Fibroblast of lung (primary cell): ENCODE results near the gene VAMP2. TPM values are rescaled to one million over a fixed set of nuclear protein-coding genes. Genes with fewer than 3 reads are reported as not detected.
A peak's percentile ranks its signal among the peaks of the same experiment; 100 is the strongest.

Experiments used
- DNase-seq, 2 donors: peaks; one replicate each; pipeline versions ENCODE4 v3.0.0 to v3.0.0-alpha.2; 2010; ENCODE audit warnings: low read depth in 2 of 2
- H2AFZ ChIP-seq: 2 replicates; pipeline ENCODE4 v1.5.1; 2012; ENCODE audit warnings: low read length, control low read depth, inconsistent platforms
- H3K27ac ChIP-seq: 2 replicates; pipeline ENCODE4 v1.5.1; 2011; ENCODE audit warnings: low read length, control low read depth; ENCODE audit not compliant: insufficient read depth
- H3K27me3 ChIP-seq: 2 replicates; pipeline ENCODE4 v1.5.1; 2011; ENCODE audit warnings: mild to moderate bottlenecking, low read length; ENCODE audit not compliant: control insufficient read depth, insufficient read depth
- H3K36me3 ChIP-seq: 2 replicates; pipeline ENCODE4 v1.5.1; 2011; ENCODE audit warnings: low read length; ENCODE audit not compliant: control insufficient read depth, insufficient read depth
- H3K4me1 ChIP-seq: 2 replicates; pipeline ENCODE4 v1.5.1; 2011; ENCODE audit warnings: low read length; ENCODE audit not compliant: control insufficient read depth, insufficient read depth; ENCODE audit errors: extremely low read depth
- H3K4me2 ChIP-seq: 2 replicates; pipeline ENCODE4 v1.5.1; 2011; ENCODE audit warnings: low read length, control low read depth; ENCODE audit not compliant: insufficient read depth; ENCODE audit errors: extremely low read depth
- H3K4me3 ChIP-seq, 4 experiments: fragments of 200-600 bp in 1 of 4; sonication (generic) in 1 of 4; replicated peaks in 1 of 4; 2 replicates each; pipeline ENCODE4 v1.5.1; 2011 to 2016; ENCODE audit warnings: low read length in 4 of 4, low read depth in 3 of 4, mild to moderate bottlenecking in 3 of 4, control low read depth in 2 of 4, inconsistent platforms in 1 of 4, mixed read lengths in 1 of 4; ENCODE audit not compliant: insufficient read depth in 1 of 4; ENCODE audit errors: control extremely low read depth in 1 of 4
- H3K79me2 ChIP-seq: 2 replicates; pipeline ENCODE4 v1.5.1; 2012; ENCODE audit warnings: mild to moderate bottlenecking, low read length, inconsistent platforms; ENCODE audit not compliant: control insufficient read depth, insufficient read depth
- H3K9ac ChIP-seq: 2 replicates; pipeline ENCODE4 v1.5.1; 2011; ENCODE audit warnings: mild to moderate bottlenecking, low read length, control low read depth; ENCODE audit not compliant: insufficient read depth
- H3K9me3 ChIP-seq: 2 replicates; pipeline ENCODE4 v1.5.1; 2012; ENCODE audit warnings: low read depth, low read length; ENCODE audit not compliant: control insufficient read depth, insufficient read depth
- H4K20me1 ChIP-seq: 2 replicates; pipeline ENCODE4 v1.5.1; 2011; ENCODE audit warnings: low read length; ENCODE audit not compliant: control insufficient read depth, insufficient read depth; ENCODE audit errors: extremely low read depth
- EZH2 ChIP-seq: IDR thresholded peaks from 2 replicates; pipeline ENCODE4 v1.5.1; 2012; ENCODE audit warnings: low read length, control low read depth, mild to moderate bottlenecking; ENCODE audit errors: missing control alignments
- polyA plus RNA-seq, 2 donors: library from polyadenylated mRNA; depleted of rRNA in 1 of 2; stranded (reverse) in 1 of 2; unstranded in 1 of 2; fragments of >200 nt; gene quantifications; 2 replicates each; pipeline ENCODE4 v1.2.1, GENCODE V29; 2011 to 2012; ENCODE audit warnings: missing spikeins in 1 of 2
- total RNA-seq: library from RNA; depleted of rRNA; stranded (reverse); fragments of >200 nt; gene quantifications from 2 replicates; pipeline ENCODE4 v1.2.1, GENCODE V29; 2014
- TF ChIP-seq, protein P1 (sequence below), 2 donors: IDR thresholded peaks in 1 of 2; conservative IDR thresholded peaks in 1 of 2; 1 replicate in 1 of 2; 2 replicates in 1 of 2; pipeline ENCODE4 v1.5.1; 2011 to 2012; ENCODE audit warnings: low read length in 2 of 2, control low read depth in 1 of 2, inconsistent platforms in 1 of 2, low read depth in 1 of 2, mild to moderate bottlenecking in 1 of 2

VAMP2 gene
- total and polyA plus RNA-seq, 2 donors (not counting 1 experiment from before 2014, with no cell fraction given) = 8.1 to 12.2 TPM

- Histone ChIP-seq H3K9me3 (no peaks in the 10 kb centered on the region), H3K4me1 (peaks cover 16% of the 10 kb centered on the region), H3K27ac (no peak overlapping the region), H3K27me3 (no peaks in the 10 kb centered on the region), H4K20me1 (peaks cover under 1% of the 10 kb centered on the region), H3K79me2 (peaks cover 15% of the 10 kb centered on the region), H3K4me3 (peak overlapping the region in 3 of 4 experiments; percentile 2 to 61 (median 33)), H3K9ac (no peak overlapping the region), H2AFZ (peak overlapping the region; percentile 64), H3K36me3 (no peaks in the 10 kb centered on the region), H3K4me2 (peak overlapping the region; percentile 55)
- TF ChIP-seq EZH2 = no peak
- TF ChIP-seq, protein P1, sequence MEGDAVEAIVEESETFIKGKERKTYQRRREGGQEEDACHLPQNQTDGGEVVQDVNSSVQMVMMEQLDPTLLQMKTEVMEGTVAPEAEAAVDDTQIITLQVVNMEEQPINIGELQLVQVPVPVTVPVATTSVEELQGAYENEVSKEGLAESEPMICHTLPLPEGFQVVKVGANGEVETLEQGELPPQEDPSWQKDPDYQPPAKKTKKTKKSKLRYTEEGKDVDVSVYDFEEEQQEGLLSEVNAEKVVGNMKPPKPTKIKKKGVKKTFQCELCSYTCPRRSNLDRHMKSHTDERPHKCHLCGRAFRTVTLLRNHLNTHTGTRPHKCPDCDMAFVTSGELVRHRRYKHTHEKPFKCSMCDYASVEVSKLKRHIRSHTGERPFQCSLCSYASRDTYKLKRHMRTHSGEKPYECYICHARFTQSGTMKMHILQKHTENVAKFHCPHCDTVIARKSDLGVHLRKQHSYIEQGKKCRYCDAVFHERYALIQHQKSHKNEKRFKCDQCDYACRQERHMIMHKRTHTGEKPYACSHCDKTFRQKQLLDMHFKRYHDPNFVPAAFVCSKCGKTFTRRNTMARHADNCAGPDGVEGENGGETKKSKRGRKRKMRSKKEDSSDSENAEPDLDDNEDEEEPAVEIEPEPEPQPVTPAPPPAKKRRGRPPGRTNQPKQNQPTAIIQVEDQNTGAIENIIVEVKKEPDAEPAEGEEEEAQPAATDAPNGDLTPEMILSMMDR (conservative IDR thresholded peaks at IDR 0.05 in 1 of 2, IDR thresholded peaks at IDR 0.05 in 1 of 2; ENCODE audit: low read depth in 1 of 2, low read length in 2 of 2) = no peak
- peak; percentile 87 to 93 for DNase-seq
These were observed 29.5 kb upstream of the VAMP2 start for GRCh38 chr17:8192070-8192815.

DNA sequence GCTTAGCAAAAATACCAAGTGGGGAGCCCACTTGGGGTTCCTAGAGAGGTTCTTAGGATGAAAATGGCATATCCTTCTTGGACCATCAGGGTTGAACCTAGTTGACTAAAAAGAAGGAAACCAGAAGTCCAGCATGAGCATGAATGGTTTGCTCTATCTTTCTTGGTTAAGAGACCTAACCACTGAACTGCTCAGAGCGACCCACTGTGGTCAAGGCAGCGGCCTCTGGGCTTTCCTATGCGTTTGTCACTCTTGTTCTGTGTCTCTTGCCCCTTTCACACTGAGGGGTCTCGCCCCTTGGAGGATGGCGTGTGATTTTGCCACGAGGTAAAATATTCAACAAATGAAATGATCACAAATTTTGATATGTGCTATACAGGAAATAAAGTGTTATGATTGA is 27.8 kb upstream of the VAMP2 start:
- peaks cover 13% of the 10 kb centered on the region for H3K4me1 ChIP-seq
- DNase-seq = no peak
- peak overlapping the region; percentile 59 for H3K4me2 ChIP-seq
- no peak overlapping the region for H3K9ac ChIP-seq
- H3K79me2 ChIP-seq = peaks cover 15% of the 10 kb centered on the region
- TF ChIP-seq EZH2 = no peak
- TF ChIP-seq, protein P1 (conservative IDR thresholded peaks at IDR 0.05 in 1 of 2, IDR thresholded peaks at IDR 0.05 in 1 of 2; ENCODE audit: low read depth in 1 of 2, low read length in 2 of 2) = no peak
- H3K4me3 ChIP-seq = peak overlapping the region in 3 of 4 experiments; percentile 29 to 84 (median 37)
- no peaks in the 10 kb centered on the region for H3K9me3 ChIP-seq
- H4K20me1 ChIP-seq = peaks cover 2% of the 10 kb centered on the region
- peak overlapping the region; percentile 69 for H2AFZ ChIP-seq
- H3K27ac ChIP-seq = peak overlapping the region; percentile 59
- no peaks in the 10 kb centered on the region for H3K36me3 ChIP-seq
- no peaks in the 10 kb centered on the region for H3K27me3 ChIP-seq

- Histone ChIP-seq H3K9me3 (no peaks in the 10 kb centered on the region), H3K79me2 (peaks cover 15% of the 10 kb centered on the region), H3K4me1 (peaks cover 13% of the 10 kb centered on the region), H4K20me1 (peaks cover 2% of the 10 kb centered on the region), H3K27me3 (no peaks in the 10 kb centered on the region), H3K9ac (peak within 1 kb of the TSS; percentile 57), H3K36me3 (no peaks in the 10 kb centered on the region), H2AFZ (peak within 1 kb of the TSS; percentile 69), H3K4me2 (peak within 1 kb of the TSS; percentile 98), H3K27ac (peak within 1 kb of the TSS; percentile 61), H3K4me3 (peak within 1 kb of the TSS; percentile 66 to 84 (median 73))
- DNase-seq = peak; percentile 98 to 99
- TF ChIP-seq, protein P1 (conservative IDR thresholded peaks at IDR 0.05 in 1 of 2, IDR thresholded peaks at IDR 0.05 in 1 of 2; ENCODE audit: low read depth in 1 of 2, low read length in 2 of 2) = peak; percentile 3 to 6
- no peak for TF ChIP-seq EZH2
These were observed 27.1 kb upstream of the VAMP2 start, which contains the start of gene BORCS6 for GRCh38 chr17:8189711-8190477. TSS of gene BORCS6 (minus strand) at chr17:8190180. CDS start at chr17:8190140, 40 bp downstream.
